Measurements from ENCODE around the gene GRID1. TPM values are rescaled to one million over a fixed set of nuclear protein-coding genes. Genes with fewer than 3 reads are reported as not detected.
A peak's percentile ranks its signal among the peaks of the same experiment; 100 is the strongest.

The GRID1 gene
- total RNA-seq, 4 donors from 2014 or later, result 1.4 to 4.9 (median 2.0) TPM

- intact Hi-C loops (cut with DNase I; ENCODE audit: low total_unique reads), result no loop called here
- 83% methylated on average over 5 of the region's 5 CpGs for WGBS, 2 donors
- peak in 1 of 2 donors; percentile 21 for DNase-seq (ENCODE audit: low spot score in 2 of 2)
These were observed 307.6 kb downstream of the GRID1 start for GRCh38 chr10:86058964-86059363.

GRCh38 chr10:86057708-86058107 lies 308.9 kb downstream of the GRID1 start:
- intact Hi-C loops (cut with DNase I; ENCODE audit: low total_unique reads), result no loop called here
- no peak for TF ChIP-seq CTCF (IDR thresholded peaks at IDR 0.05)
- TF ChIP-seq POLR2A (IDR thresholded peaks at IDR 0.05), result no peak
- H3K4me3 ChIP-seq (ENCODE audit: low read depth, poor library complexity, severe bottlenecking), result no peak overlapping the region
- peak in 1 of 2 donors; percentile 46 for DNase-seq (ENCODE audit: low spot score in 2 of 2)
- 63 to 72% methylated on average over 5 of the region's 5 CpGs for WGBS, 2 donors

More at GRCh38 chr10:86058964-86059363, 307.6 kb downstream of the GRID1 start:
- no peak overlapping the region for H3K4me3 ChIP-seq (ENCODE audit: low read depth, poor library complexity, severe bottlenecking)
- TF ChIP-seq CTCF (IDR thresholded peaks at IDR 0.05), result no peak
- TF ChIP-seq POLR2A (IDR thresholded peaks at IDR 0.05), result no peak

DNA sequence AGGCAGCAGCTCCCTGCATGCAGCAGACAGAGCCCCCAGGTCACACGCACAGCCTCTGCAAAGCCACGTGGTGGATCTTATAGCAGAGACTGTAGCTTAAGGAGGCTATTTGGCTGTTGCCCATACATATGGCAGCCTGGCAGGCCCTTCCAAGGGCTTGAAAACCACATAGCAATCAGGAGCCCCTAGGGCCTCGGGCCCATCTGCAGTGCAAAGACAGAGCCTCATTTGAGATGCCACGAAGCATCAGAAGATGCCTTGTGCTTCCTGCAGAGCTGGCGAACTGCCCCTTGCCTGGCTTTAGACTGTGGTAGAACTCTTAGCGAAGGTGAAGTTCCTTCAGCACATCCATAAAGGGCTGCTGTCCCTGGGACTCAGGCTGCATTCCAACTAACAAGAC lies 309.9 kb downstream of the GRID1 start:
- WGBS, 2 donors, result 67 to 72% methylated on average over 6 of the region's 6 CpGs
- TF ChIP-seq CTCF (IDR thresholded peaks at IDR 0.05) (no peak), POLR2A (IDR thresholded peaks at IDR 0.05) (no peak)
- DNase-seq (ENCODE audit: low spot score in 2 of 2), result peak in 1 of 2 donors; percentile 73
- intact Hi-C loops (cut with DNase I; ENCODE audit: low total_unique reads), result no loop called here
- no peak overlapping the region for H3K4me3 ChIP-seq (ENCODE audit: low read depth, poor library complexity, severe bottlenecking)

DNA sequence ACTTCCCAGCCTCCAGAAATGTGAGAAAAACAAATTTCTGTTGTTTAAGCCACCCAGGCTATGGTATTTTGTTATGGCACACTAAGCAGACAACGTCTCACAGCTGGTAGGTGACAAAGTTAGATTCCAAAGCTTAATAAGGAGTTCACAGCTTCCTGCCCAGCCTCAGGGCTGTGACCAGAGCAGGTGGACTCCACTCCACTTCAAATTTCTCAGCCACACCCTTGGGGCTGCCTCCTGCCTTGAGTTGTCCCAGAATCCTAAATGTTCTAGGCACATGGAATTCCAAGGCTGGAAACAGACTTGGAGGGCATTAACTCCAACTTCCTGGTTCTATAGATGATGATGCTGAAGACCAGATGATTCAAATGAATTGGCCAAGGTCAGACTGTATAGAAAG lies 310.7 kb downstream of the GRID1 start:
- intact Hi-C loops (cut with DNase I; ENCODE audit: low total_unique reads), result no loop called here
- peak in 1 of 2 donors; percentile 9 for DNase-seq (ENCODE audit: low spot score in 2 of 2)
- TF ChIP-seq CTCF (IDR thresholded peaks at IDR 0.05) (no peak), POLR2A (IDR thresholded peaks at IDR 0.05) (no peak)
- 63 to 69% methylated on average over 1 of the region's 1 CpG for WGBS, 2 donors
- no peak overlapping the region for H3K4me3 ChIP-seq (ENCODE audit: low read depth, poor library complexity, severe bottlenecking)

DNA sequence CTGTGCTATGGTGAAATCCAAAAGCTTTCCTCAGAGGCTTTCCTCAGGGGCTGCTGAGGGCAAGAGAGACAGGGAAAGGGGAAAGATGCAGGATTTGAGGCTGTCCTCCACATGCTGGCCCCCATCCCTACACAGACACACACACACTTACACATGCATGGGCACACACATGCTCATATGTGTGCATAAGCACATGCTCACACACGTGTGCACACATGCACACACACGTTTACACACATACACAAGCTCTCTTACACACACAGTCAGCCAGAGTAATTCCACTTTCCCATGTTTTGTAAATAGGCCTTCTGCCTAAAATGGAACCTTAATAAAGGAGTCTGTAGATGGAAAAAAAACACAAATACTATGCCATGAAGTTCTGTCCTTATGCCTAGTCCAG lies 312.9 kb downstream of the GRID1 start:
- H3K4me3 ChIP-seq (ENCODE audit: low read depth, poor library complexity, severe bottlenecking), result no peak overlapping the region
- TF ChIP-seq CTCF (IDR thresholded peaks at IDR 0.05), result no peak
- TF ChIP-seq POLR2A (IDR thresholded peaks at IDR 0.05), result no peak
- WGBS, 2 donors, result 82 to 90% methylated on average over 2 of the region's 2 CpGs
- DNase-seq (ENCODE audit: low spot score in 2 of 2), result peak in 1 of 2 donors; percentile 12
- intact Hi-C loops (cut with DNase I; ENCODE audit: low total_unique reads), result no loop called here

DNA sequence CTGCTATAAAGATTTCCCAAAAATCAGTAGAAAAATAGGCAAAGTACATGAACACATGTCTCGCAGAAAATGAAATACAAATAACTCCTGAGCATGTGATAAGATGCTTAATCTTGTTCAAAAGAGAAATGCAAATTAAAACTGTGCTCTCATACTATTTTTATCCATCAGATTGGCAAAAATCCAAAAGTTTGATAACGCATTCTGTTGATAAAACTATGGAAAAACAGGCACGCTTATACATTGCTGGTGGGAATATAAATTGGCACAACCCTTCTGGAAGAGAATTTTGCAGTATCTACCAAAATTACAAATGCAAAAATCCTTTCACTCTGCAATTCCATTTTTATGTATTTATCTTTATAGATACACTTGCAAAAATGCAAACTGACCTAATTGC lies 315.0 kb downstream of the GRID1 start:
- H3K4me3 ChIP-seq (ENCODE audit: low read depth, poor library complexity, severe bottlenecking), result no peak overlapping the region
- no peak for DNase-seq (ENCODE audit: low spot score in 2 of 2)
- TF ChIP-seq CTCF (IDR thresholded peaks at IDR 0.05) (no peak), POLR2A (IDR thresholded peaks at IDR 0.05) (no peak)
- WGBS, 2 donors, result 47 to 55% methylated on average over 3 of the region's 3 CpGs
- intact Hi-C loops (cut with DNase I; ENCODE audit: low total_unique reads), result no loop called here

All from lower leg skin (tissue), 4 donors.